CD4-positive, alpha-beta T cell treated with Interleukin-6 at 100 ng/mL for 8 hours (primary cell): Measurements from ENCODE around the gene FLOT1.
A peak's percentile ranks its signal among the peaks of the same experiment; 100 is the strongest.
"Not testable (repeated sequence)": the region's sequence is repeated elsewhere in the genome, so short reads cannot be mapped to it uniquely, and the experiment has no call there.

Experiments
- DNase-seq: peaks from one replicate; pipeline ENCODE4 v3.0.0-alpha.2; 2020; ENCODE audit warnings: mixed read lengths, low spot score

Gene FLOT1

GRCh38 chr6:30747300-30747687 lies 4.8 kb upstream of the FLOT1 start:
- no peak for DNase-seq

GRCh38 chr6:30744054-30744805 lies 1.7 kb upstream of the FLOT1 start, which contains the start of gene IER3:
TSS of gene IER3 (minus strand) at chr6:30744547. CDS start at chr6:30744518, 29 bp downstream.
- peak; percentile 59 for DNase-seq

- peak; percentile 21 for DNase-seq
These were observed 889 bp upstream of the FLOT1 start for GRCh38 chr6:30743099-30744053.

GRCh38 chr6:30741789-30742315 lies 635 bp downstream of the FLOT1 start:
- DNase-seq, result no peak

- DNase-seq, result no peak
These were observed 1.3 kb downstream of the FLOT1 start for GRCh38 chr6:30741063-30741779.

- no peak for DNase-seq
These were observed 2.0 kb downstream of the FLOT1 start for GRCh38 chr6:30740540-30740870.

- DNase-seq, result no peak
These were observed 4.0 kb downstream of the FLOT1 start for GRCh38 chr6:30738532-30738931.

- no peak for DNase-seq
These were observed 6.7 kb downstream of the FLOT1 start for GRCh38 chr6:30735668-30736314.

GRCh38 chr6:30732237-30732943 lies 10.1 kb downstream of the FLOT1 start:
- DNase-seq, result no peak

GRCh38 chr6:30730601-30731435 lies 11.7 kb downstream of the FLOT1 start:
- peak; percentile 89 for DNase-seq

GRCh38 chr6:30727920-30728553 lies 14.4 kb downstream of the FLOT1 start:
- DNase-seq, result no peak

GRCh38 chr6:30726506-30727413 lies 15.7 kb downstream of the FLOT1 start:
- DNase-seq, result no peak

GRCh38 chr6:30725713-30726505 lies 16.6 kb downstream of the FLOT1 start:
- no peak for DNase-seq

GRCh38 chr6:30724906-30725667 lies 17.4 kb downstream of the FLOT1 start:
- DNase-seq, result no peak

- DNase-seq, result not testable (repeated sequence)
These were observed 18.4 kb downstream of the FLOT1 start for GRCh38 chr6:30723843-30724741.
